CD4-positive, alpha-beta T cell (primary cell): Measurements from ENCODE around the gene MTRFR. TPM values are rescaled to one million over a fixed set of nuclear protein-coding genes. Genes with fewer than 3 reads are reported as not detected.

Experiments
- ATAC-seq: fragments of 200-7000 bp; cut with Tn5 transposase; one replicate; pipeline ENCODE4 v1.10.0; 2022; ENCODE audit warnings: mild to moderate bottlenecking; ENCODE audit not compliant: poor library complexity
- CTCF ChIA-PET: fragments of 350-600 bp; sonication (Branson Sonifier 250); formaldehyde crosslinking; loops from one replicate; lab custom pipeline; 2021; ENCODE audit warnings: antibody characterized with exemption, inconsistent platforms; lab: Charles Lee
- POLR2A ChIA-PET: fragments of 350-600 bp; sonication (Branson Sonifier 250); formaldehyde crosslinking; loops from one replicate; lab custom pipeline; 2021; ENCODE audit warnings: antibody characterized with exemption, inconsistent platforms; lab: Charles Lee
- DNase-seq, 14 experiments: peaks; one replicate each; pipeline ENCODE4 v3.0.0-alpha.2; 2013 to 2020; ENCODE audit warnings: mixed read lengths in 2 of 14
- H3K27ac ChIP-seq, 2 donors: one replicate each; pipeline versions ENCODE4 v1.5.1 to v1.7.0; 2013; ENCODE audit warnings: low read length in 2 of 2, low read depth in 1 of 2, mild to moderate bottlenecking in 1 of 2
- H3K27me3 ChIP-seq, 2 experiments: 1 replicate in 1 of 2; 2 replicates in 1 of 2; pipeline versions ENCODE4 v1.6.1 to v1.7.0; 2013; ENCODE audit warnings: low read length in 2 of 2, control low read depth in 1 of 2, mild to moderate bottlenecking in 1 of 2, moderate library complexity in 1 of 2; ENCODE audit not compliant: insufficient read depth in 2 of 2, control insufficient read depth in 1 of 2
- H3K36me3 ChIP-seq: one replicate; pipeline ENCODE4 v1.6.1; 2013; ENCODE audit warnings: low read length, control low read depth; ENCODE audit not compliant: insufficient read depth
- H3K4me1 ChIP-seq: one replicate; pipeline ENCODE4 v1.6.1; 2013; ENCODE audit warnings: low read length, control low read depth; ENCODE audit not compliant: insufficient read depth
- H3K4me3 ChIP-seq: one replicate; pipeline ENCODE4 v1.5.1; 2013; ENCODE audit warnings: mild to moderate bottlenecking, low read length, moderate library complexity
- H3K9me3 ChIP-seq, 2 experiments: 1 replicate in 1 of 2; 2 replicates in 1 of 2; pipeline versions ENCODE4 v1.6.1 to v1.7.0; 2013; ENCODE audit warnings: low read length in 2 of 2, mild to moderate bottlenecking in 2 of 2, control low read depth in 1 of 2, moderate library complexity in 1 of 2; ENCODE audit not compliant: control insufficient read depth in 1 of 2, insufficient read depth in 1 of 2
- H3K27ac Mint-ChIP-seq: one replicate; pipeline ENCODE4 v1.8.0; 2020; ENCODE audit warnings: mixed read lengths
- H3K27me3 Mint-ChIP-seq: one replicate; pipeline ENCODE4 v1.8.0; 2021; ENCODE audit warnings: mixed read lengths
- H3K36me3 Mint-ChIP-seq: one replicate; pipeline ENCODE4 v1.8.0; 2021; ENCODE audit warnings: low read depth, mixed read lengths
- H3K4me1 Mint-ChIP-seq: one replicate; pipeline ENCODE4 v1.8.0; 2021; ENCODE audit warnings: low read depth, mixed read lengths
- H3K4me3 Mint-ChIP-seq: one replicate; pipeline ENCODE4 v1.8.0; 2020; ENCODE audit warnings: mild to moderate bottlenecking, mixed read lengths
- H3K9me3 Mint-ChIP-seq: one replicate; pipeline ENCODE4 v1.8.0; 2020; ENCODE audit warnings: mixed read lengths
- intact Hi-C, 2 experiments: fragments of 100-400 bp; cut with DNase I in 1 of 2; cut with micrococcal nuclease in 1 of 2; formaldehyde crosslinking; loops; one replicate each; pipeline versions ENCODE4 v1.15.1 to v1.9.0; 2023 to 2025; cut with DNase I, micrococcal nuclease
- total RNA-seq, 174 experiments: library from RNA in 2 of 174; stranded (reverse) in 2 of 174; gene quantifications; one replicate each; pipeline ENCODE4 v1.2.3 and lab custom pipeline; 2021 to 2026
- TF ChIP-seq, protein P1 (sequence below): fragments of 200-600 bp; IDR thresholded peaks from one replicate; pipeline ENCODE4 v1.8.0; 2022; ENCODE audit warnings: antibody characterized with exemption, mild to moderate bottlenecking

MTRFR gene
- total RNA-seq, 2 experiments from 2014 or later, result 43.2 to 44.5 TPM

DNA sequence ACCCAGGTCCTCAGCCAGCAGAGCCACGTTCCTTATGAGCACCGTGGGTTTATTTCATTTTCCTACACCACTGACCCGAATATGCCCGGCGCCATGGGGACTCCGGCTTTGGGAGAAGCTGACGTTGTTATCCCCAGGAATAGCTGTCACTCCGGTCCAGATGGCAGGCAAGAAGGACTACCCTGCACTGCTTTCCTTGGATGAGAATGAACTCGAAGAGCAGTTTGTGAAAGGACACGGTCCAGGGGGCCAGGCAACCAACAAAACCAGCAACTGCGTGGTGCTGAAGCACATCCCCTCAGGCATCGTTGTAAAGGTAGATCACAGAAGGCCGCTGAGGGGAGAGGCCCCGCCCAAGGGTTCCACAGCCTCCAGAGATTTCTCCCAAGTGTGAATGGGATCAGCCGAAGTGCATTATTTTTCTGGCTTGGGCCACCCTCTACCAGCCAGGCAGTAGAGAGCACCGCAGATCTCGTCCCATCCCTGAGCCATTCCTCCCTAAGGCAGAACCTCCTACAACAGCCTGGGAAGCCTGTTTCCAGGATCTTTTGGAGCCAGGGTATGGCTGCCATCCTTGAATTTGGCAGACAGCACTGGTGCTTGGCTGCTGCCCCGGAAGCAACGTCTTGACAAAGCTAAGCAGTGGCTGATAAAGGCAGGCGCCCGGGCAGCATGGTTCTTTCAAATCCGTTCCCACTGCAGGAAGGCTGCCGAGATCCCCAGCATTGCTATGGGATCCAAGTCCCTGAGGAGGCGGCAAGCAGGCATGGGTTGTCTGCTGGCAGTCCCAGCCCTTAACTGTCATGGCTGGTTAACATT, 20.6 kb downstream of the MTRFR start:
- Mint-ChIP-seq H3K36me3 (peaks cover 57% of the 10 kb centered on the region), H3K4me1 (peaks cover 29% of the 10 kb centered on the region), H3K27ac (no peak overlapping the region), H3K4me3 (no peak overlapping the region), H3K27me3 (no peaks in the 10 kb centered on the region), H3K9me3 (no peaks in the 10 kb centered on the region)
- no peak overlapping the region for H3K27ac ChIP-seq
- intact Hi-C loops, result no loop called here
- H3K36me3 ChIP-seq, result peaks cover 52% of the 10 kb centered on the region
- ATAC-seq (no peak), DNase-seq (no peak)
- ChIA-PET POLR2A (interaction anchor here (1.1 kb wide), 1 partner anchor 21 kb away, joined by 3 read pairs; the partner anchor contains the start of genes MPHOSPH9 and MTRFR), CTCF (no interaction called here)
- H3K27me3 ChIP-seq, result no peaks in the 10 kb centered on the region
- H3K4me3 ChIP-seq, result no peak overlapping the region
- peaks cover 25% of the 10 kb centered on the region for H3K4me1 ChIP-seq
- TF ChIP-seq, protein P1, sequence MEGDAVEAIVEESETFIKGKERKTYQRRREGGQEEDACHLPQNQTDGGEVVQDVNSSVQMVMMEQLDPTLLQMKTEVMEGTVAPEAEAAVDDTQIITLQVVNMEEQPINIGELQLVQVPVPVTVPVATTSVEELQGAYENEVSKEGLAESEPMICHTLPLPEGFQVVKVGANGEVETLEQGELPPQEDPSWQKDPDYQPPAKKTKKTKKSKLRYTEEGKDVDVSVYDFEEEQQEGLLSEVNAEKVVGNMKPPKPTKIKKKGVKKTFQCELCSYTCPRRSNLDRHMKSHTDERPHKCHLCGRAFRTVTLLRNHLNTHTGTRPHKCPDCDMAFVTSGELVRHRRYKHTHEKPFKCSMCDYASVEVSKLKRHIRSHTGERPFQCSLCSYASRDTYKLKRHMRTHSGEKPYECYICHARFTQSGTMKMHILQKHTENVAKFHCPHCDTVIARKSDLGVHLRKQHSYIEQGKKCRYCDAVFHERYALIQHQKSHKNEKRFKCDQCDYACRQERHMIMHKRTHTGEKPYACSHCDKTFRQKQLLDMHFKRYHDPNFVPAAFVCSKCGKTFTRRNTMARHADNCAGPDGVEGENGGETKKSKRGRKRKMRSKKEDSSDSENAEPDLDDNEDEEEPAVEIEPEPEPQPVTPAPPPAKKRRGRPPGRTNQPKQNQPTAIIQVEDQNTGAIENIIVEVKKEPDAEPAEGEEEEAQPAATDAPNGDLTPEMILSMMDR, result no peak
- no peaks in the 10 kb centered on the region for H3K9me3 ChIP-seq

DNA sequence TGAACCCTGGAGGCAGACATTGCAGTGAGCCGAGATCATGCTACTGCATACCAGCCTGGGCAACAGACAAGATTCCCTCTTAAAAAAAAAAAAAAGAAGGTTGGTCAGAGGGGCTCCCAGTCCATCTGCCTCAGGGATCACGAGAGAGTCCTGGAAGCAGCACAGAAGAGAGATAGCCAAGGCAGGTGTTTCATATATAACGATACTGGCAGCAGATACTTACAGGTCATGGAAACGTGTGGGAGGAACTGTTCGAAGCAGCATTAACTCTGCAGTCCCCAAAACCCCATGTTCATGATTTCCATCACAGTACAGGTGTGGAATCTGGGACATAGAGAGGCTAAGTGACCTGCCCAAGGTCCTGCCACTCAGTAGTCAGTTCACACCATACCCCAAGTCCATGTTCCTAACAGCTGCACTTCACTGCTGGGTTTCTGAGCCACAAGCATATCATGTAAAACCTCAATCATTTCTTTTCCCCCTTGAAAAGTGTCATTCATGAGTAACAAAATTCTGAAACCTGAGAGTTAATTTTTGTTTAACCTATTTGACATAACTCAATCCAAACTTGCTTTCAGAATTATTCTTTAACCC, 21.7 kb downstream of the MTRFR start:
- Histone ChIP-seq H3K4me1 (peaks cover 19% of the 10 kb centered on the region), H3K9me3 (no peaks in the 10 kb centered on the region), H3K27me3 (no peaks in the 10 kb centered on the region), H3K27ac (no peak overlapping the region), H3K36me3 (peaks cover 47% of the 10 kb centered on the region), H3K4me3 (no peak overlapping the region)
- intact Hi-C loops, result no loop called here
- Mint-ChIP-seq H3K4me1 (peaks cover 25% of the 10 kb centered on the region), H3K9me3 (no peaks in the 10 kb centered on the region), H3K36me3 (peaks cover 50% of the 10 kb centered on the region), H3K4me3 (no peak overlapping the region), H3K27me3 (no peaks in the 10 kb centered on the region), H3K27ac (no peak overlapping the region)
- DNase-seq (no peak), ATAC-seq (no peak)
- ChIA-PET POLR2A (no interaction called here), CTCF (no interaction called here)
- TF ChIP-seq, protein P1, result no peak

DNA sequence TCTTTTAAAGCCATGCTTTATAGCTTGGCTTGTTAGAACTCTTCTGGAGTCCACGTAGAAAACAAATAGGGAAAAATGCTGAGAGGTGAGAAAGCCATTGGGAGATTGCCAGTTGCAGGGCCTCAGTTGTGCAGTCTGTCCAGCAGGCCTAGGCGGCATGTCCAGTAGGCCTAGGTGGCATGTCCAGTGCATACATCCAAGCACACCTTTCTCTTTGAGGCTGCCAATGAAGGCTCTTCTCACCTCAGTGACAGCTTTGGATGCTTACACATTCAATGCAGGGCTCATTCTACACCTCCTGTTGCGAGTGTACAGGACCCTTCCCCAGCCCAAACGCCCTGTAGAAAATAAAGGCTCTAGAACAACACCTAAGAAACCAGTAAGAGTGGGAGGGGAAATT, 25.4 kb downstream of the MTRFR start:
- TF ChIP-seq, protein P1, result no peak
- Histone ChIP-seq H3K27me3 (no peaks in the 10 kb centered on the region), H3K4me1 (no peaks in the 10 kb centered on the region), H3K9me3 (no peaks in the 10 kb centered on the region), H3K27ac (no peak overlapping the region), H3K4me3 (no peak overlapping the region), H3K36me3 (peaks cover 40% of the 10 kb centered on the region)
- peaks cover 2% of the 10 kb centered on the region for H3K4me1 Mint-ChIP-seq
- H3K27ac Mint-ChIP-seq, result no peak overlapping the region
- no peak overlapping the region for H3K4me3 Mint-ChIP-seq
- no peak for DNase-seq
- ChIA-PET POLR2A (interaction anchor here (1.3 to 1.5 kb wide), 2 partner anchors 17 to 25 kb away, joined by 3 to 7 read pairs; partner anchors contain the start of genes MPHOSPH9 and MTRFR), CTCF (interaction anchor here (1.1 kb wide), 1 partner anchor 20 kb away, joined by 3 read pairs; no protein-coding TSS in a partner anchor)
- no peaks in the 10 kb centered on the region for H3K27me3 Mint-ChIP-seq
- ATAC-seq, result no peak
- intact Hi-C loops, result no loop called here
- H3K36me3 Mint-ChIP-seq, result peaks cover 35% of the 10 kb centered on the region
- no peaks in the 10 kb centered on the region for H3K9me3 Mint-ChIP-seq
